Measurements from ENCODE around the gene AUH.
A peak's percentile ranks its signal among the peaks of the same experiment; 100 is the strongest.

The AUH gene

GRCh38 chr9:91342575-91342974 is 19.1 kb downstream of the AUH start:
- no peak for TF ChIP-seq CTCF (IDR thresholded peaks at IDR 0.05)
- peaks cover 14 to 32% (median 16%) of the 10 kb centered on the region in 3 donors for H3K36me3 ChIP-seq
- intact Hi-C loops (cut with DNase I; ENCODE audit: low total_unique reads) = no loop called here

DNA sequence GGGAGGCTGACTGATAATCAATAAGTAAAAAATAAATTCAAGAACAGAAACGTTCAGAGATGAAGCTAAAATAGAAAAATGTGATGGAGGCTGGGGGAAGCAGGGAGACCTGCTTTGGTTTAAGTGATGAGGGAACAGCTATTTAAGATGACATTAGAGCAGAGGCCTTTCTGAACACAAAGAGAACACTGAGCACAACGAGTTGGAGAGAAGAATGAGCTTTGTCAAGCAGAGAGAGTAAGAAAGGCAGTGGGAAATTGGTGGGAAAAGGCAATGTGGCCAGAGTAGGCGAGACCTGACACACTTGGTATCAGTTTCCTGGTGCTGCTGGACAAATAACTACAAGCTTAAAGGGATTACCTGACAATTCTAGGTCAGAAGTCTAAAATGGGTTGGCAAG is 20.0 kb downstream of the AUH start:
- Histone ChIP-seq H3K4me1 (peaks cover 0 to 13% (median 2%) of the 10 kb centered on the region in 4 donors), H3K4me3 (no peak overlapping the region), H3K27ac (peak overlapping the region in 1 of 2 donors; percentile 47), H3K36me3 (peaks cover 14 to 37% (median 16%) of the 10 kb centered on the region in 3 donors), H3K9me3 (no peaks in the 10 kb centered on the region), H3K27me3 (no peaks in the 10 kb centered on the region)
- TF ChIP-seq CTCF (IDR thresholded peaks at IDR 0.05) = no peak
- DNase-seq = no peak
- intact Hi-C loops (cut with DNase I; ENCODE audit: low total_unique reads) = no loop called here

More at GRCh38 chr9:91342575-91342974, 19.1 kb downstream of the AUH start:
- DNase-seq = no peak
- H3K27ac ChIP-seq = no peak overlapping the region
- no peaks in the 10 kb centered on the region for H3K27me3 ChIP-seq
- H3K4me3 ChIP-seq = no peak overlapping the region
- no peaks in the 10 kb centered on the region for H3K9me3 ChIP-seq
- H3K4me1 ChIP-seq = peaks cover 0 to 13% (median 2%) of the 10 kb centered on the region in 4 donors

DNA sequence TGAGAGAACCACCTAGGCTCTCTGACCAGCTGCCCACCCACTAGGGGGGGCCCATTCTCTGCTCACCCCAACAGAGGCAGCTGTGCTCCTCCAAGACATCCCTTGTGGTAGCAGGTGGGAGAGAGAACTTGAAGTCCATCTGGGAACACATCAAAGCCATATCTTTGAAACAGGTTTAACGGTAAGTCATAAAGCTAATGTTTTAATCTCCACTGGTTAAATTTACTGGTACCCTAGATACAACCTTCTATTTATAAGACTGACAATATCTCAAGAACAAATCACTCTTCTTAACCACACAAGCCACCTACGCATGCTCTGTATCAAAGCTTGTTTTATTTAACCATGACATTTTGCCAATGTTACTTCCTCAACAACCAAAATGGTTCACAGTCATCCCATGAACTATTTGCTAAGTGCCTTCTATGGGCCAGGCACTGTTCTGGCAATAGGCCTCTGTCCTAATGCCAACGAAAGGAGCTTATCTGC is 20.4 kb downstream of the AUH start:
- peaks cover 0 to 13% (median 2%) of the 10 kb centered on the region in 4 donors for H3K4me1 ChIP-seq
- no peak overlapping the region for H3K4me3 ChIP-seq
- peak overlapping the region; percentile 32 to 47 for H3K27ac ChIP-seq
- H3K9me3 ChIP-seq = no peaks in the 10 kb centered on the region
- DNase-seq = no peak
- intact Hi-C loops (cut with DNase I; ENCODE audit: low total_unique reads) = no loop called here
- no peaks in the 10 kb centered on the region for H3K27me3 ChIP-seq
- peaks cover 14 to 37% (median 16%) of the 10 kb centered on the region in 3 donors for H3K36me3 ChIP-seq
- TF ChIP-seq CTCF (IDR thresholded peaks at IDR 0.05) = no peak

DNA sequence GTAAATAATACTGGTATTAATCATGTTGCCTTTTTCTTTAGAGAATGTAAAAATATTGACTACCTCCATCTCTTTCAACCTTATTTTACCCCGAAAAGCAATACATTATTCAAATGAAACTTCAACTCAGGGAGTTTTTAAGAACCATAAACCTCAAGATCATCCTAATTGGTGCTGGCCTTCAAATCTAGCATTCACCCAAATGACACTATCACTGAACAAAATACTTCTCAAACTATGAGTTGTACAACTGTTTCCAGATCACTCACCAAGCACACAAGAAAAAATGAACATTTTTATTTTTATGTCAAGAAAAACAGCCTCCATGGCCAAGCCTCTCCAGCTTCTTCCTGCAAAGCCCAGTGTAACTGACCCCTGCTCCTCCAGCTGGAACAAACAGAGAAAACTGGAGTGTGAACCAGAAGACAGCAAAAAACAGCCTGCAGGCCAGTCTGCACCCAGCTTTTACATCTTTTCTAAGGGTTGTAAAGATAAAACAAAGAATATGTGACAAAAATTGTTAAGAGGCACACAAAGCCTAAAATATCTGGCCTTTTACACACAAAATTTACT is 21.2 kb downstream of the AUH start:
- Histone ChIP-seq H3K36me3 (peaks cover 14 to 37% (median 16%) of the 10 kb centered on the region in 3 donors), H3K9me3 (no peaks in the 10 kb centered on the region), H3K4me1 (peaks cover 0 to 13% (median 2%) of the 10 kb centered on the region in 4 donors), H3K4me3 (no peak overlapping the region), H3K27me3 (no peaks in the 10 kb centered on the region), H3K27ac (peak overlapping the region; percentile 32 to 47)
- TF ChIP-seq CTCF (IDR thresholded peaks at IDR 0.05) = no peak
- DNase-seq = no peak
- intact Hi-C loops (cut with DNase I; ENCODE audit: low total_unique reads) = no loop called here

GRCh38 chr9:91338681-91339080 is 23.0 kb downstream of the AUH start:
- Histone ChIP-seq H3K4me3 (no peak overlapping the region), H3K4me1 (peaks cover 0 to 13% (median 2%) of the 10 kb centered on the region in 4 donors), H3K27me3 (no peaks in the 10 kb centered on the region), H3K27ac (no peak overlapping the region), H3K36me3 (peaks cover 14 to 37% (median 16%) of the 10 kb centered on the region in 3 donors), H3K9me3 (no peaks in the 10 kb centered on the region)
- TF ChIP-seq CTCF (IDR thresholded peaks at IDR 0.05) = no peak
- DNase-seq = no peak
- intact Hi-C loops (cut with DNase I; ENCODE audit: low total_unique reads) = no loop called here
